ENCODE measurements around the gene ZNF76.

The ZNF76 gene

DNA sequence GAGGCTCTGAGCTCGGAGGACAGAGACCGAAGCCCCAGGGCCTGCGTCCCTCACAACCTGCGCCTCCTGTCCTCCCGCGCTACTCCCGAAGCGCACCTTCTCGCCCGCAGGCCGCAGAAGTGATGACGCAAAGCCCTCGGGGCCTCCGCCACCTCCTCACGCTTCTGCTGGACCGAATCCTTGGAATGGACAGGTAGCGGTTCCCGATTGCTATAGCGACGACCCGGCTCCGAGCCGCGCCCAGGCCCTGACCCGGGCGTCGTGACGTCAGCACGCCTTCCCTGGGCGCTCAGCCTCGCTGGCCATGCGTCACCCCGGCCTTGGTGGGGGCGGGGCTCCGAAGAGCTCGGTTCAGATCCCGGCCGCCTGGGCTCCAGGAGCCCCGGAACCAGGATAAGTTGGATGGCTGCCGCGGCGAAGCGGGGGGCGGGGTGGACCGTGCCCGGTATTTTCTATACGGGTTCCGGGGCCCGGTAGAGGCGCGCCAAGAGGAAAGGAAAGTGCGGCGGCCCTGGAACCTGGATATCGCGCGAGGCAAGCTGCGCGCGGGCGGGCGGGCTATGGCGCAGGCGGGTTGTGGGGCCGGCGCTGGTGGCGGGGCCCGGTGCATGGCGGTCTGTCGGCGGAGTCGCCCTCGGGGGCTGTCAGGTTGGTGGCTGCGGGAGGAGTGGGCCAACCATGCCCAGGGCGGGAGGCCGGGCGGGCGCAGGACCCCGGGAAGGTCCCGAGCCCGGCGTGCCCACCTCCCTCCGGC lies at the start of gene ZNF76:
Gene ZNF76, plus strand, starts transcription at position 542 of the 754 bp plus-strand sequence. CDS start 21,417 bp downstream, outside the sequence.
- peak; percentile 85 to 89 for DNase-seq

DNA sequence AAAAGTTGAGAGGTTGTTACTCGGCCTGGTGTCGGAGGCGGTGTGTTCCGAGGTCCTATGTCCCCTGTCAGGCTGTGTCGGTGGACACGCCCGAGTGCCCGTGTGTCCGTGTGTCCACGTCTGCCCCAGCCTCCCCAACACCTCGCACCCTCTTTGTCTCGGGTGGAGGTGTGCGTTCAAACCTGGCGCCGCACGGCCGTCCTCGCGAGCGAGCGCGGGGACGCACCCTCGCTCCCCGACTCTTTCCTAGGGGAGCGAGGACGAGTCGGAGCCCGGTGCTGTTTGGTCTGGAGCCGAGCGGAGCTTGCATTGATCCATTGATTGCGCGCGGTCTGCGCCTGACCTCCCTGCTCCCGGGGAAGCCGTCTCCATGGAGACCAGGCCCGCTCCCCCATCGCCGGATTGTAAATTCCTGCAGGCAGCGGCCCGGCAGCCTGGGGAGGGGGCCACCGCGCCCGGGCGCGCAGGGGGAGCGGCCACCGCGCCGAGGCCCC lies 46.2 kb upstream of the ZNF76 start:
- no peak for DNase-seq

DNA sequence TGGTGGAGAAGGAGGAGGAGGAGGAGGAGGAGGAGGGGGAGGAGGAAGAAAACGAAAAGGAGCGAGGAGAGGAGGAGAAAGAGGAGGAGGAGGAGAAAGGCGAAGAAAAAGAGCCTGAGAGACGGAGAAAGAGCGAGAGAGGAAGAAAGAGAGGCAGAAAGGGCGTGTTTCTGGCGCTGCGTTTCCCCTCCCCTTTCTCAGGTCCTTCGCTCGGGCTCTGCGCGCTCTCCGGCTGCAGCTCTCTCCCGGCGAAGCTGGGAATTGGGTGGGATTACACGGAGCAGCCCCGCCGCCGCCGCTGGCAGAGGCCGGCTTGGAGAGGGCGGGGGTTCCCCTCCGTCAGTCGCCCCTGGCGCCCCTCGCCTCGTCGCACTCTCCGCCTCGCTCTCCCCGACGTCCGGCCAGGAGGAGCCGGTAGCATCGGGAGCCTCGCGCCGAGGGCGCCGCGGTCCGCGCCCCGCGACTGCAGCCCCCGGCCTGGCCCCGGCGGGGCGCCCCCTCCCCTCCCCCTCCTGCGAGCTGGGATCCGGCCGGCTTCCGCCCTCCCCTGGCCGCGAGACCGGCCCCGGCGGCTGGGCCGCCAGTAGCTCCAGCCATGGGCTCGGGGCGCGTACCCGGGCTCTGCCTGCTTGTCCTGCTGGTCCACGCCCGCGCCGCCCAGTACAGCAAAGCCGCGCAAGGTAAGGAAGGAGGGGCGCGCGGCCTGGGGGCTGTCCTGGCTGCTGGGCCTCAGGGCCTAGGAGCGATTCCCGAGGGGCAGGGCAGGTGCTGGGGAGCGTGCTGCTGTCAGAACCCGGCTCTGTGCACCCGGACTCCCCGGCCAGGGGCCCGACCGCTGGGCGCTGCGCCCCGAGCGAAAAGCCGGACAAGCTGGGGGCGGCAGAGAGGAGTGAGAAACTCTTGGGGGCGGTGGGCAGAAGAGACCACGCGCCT lies 45.4 kb upstream of the ZNF76 start, which contains the start of gene SCUBE3:
Gene SCUBE3, plus strand, starts transcription at position 133 of the 933 bp plus-strand sequence. Its CDS starts 463 bp downstream, at position 596.
- no peak for DNase-seq

DNA sequence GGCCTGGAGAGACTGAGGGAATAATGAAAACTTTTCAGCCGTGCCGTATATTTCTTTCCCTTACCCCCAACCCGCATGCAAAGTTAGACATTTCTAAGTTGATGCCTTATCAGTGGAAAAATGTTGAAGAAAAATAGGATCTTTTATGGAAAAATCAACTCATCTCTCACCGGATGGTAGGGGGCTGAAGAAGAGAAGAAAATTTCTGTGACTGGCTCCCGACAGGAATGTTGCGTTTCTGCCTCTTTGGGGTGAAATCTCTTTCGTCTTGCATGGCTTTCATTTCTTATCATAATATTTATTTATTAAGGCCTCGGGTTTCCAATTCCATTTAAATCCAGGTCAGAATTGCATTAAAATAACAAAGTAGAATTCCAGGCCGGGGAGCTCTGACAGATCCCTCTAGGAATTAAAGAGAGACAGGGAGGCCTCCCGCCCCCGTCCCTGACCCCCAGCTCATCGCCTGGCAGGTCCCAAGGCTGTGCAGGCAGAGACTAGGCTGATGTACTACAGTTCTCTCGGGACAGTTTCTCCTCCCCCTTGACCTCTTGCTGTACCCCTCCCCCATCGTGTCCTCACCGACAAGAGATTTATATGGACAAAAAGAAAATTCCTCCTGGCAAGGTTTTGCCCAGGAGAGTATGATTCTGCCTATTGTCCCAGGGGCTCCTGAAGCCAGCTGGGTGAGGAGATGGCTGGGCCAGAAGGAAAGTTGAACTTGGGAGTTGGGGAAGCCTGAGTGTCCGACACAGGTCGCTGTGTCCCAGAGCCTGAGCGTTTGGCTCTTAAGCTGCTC lies 44.5 kb upstream of the ZNF76 start:
- DNase-seq, result no peak

DNA sequence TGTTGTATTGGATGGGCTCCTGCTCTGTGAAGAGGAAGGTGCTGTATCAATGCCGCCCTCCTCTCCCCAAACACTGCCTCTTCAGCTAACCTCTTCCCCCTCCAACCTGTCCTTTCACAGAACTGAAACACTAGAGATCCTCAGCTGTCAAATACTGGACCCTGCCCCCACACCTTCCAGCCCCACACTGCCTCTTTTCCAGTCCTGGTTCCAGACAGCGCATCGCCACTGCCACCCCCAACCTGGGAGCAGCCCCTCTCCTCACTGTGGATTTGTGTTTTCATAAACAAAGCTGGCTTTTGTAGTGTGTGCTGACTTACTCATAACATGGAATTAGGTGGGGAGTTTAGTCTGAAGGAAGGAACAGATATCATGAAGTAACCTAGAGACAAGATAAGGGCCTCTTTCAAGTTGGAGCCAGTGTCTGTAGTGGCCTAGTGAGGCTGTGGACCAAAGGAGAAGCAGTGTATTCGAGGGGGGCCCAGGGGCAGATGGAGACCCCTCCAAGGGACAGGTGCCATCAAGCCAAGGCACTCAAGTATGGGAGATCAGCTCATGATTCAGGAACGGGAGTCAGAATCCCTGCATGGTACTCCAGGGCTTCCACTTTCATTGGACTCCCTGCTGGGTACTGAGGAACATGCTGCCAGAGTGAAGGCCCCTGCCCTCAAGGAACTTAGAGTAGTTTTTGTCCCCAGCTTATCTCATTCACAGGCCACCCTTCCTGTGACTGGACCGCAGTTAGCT lies 43.7 kb upstream of the ZNF76 start:
- no peak for DNase-seq

DNA sequence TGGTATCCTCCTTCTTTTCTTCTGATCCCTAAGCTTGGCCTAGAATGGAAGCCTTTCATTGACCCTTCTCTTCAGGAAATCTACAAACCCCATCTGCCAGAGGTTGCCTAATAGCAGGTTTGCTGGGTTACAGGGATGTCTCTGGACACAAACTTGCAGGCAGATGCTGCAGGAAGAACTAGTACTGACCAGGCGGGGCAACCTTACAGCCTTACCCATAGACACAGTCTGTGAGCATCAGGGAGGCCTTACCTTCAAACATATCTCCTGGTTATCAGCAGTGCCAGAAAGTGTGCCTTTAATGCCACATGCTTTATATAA lies 43.2 kb upstream of the ZNF76 start:
- DNase-seq, result no peak

DNA sequence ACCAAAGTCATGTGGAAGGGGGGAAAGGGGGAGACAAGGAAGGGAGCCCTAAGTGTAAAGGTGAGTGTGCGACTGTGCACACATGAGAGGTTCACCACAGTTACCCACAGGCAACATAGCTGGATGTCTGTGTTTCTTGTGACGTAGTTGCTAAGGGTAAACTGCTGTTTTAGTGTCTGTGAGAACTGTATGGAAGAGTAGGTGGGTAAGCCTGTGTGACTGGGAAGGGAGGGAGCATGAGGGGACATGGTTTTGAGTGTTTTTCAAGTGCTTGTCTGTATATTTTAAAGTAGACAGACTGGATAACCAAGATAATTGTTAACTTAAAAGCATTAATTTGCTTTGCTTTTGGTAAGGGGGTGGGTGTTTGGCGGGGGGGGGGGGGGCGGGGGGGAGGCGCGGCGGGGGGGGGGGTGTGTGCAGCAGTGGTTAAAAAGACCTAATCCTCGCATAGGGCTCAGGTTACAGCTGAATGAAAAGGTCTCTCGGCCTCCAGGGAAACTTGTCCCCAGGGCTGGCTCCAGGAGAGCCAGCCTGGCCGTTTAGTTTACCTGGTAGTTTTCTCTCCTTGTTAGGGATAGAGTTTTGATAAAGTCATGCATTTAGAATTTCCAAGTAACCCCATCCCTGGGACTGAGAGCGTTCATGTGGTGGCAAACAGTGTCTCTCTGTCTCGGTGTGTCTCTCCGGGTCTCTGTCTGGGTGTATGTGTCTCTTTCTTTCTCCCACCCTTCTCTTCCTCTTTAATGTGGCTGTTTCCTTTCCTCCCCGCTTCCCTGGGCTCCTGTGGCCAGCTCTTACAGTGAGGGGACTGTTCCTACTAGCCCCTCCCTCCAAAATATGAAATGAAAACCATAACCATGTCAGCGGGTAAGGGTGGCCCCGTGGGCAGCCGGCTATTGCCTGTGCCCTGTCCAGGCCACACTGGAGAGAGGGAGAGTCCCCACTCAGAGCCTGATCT lies 42.4 kb upstream of the ZNF76 start:
- no peak for DNase-seq

DNA sequence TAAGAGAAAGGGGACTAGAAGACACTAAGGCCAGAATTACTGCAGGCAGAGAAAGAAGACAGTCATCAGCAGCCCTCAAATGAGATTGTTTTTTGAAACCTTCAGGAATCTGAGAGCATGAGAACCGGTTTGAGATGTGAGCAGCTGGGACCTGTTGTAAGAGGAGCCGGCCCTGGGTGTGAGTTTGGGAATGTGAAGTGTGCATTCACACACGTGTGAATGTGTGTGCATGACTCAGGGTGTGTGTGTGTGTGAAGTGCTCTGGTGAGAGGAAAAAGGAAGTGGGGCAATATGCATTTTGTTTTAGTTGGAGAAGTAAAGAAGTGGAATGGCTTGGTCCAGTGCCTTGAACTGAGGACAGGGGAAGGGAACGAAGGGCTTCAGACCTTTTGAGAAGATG lies 41.5 kb upstream of the ZNF76 start:
- DNase-seq, result no peak

DNA sequence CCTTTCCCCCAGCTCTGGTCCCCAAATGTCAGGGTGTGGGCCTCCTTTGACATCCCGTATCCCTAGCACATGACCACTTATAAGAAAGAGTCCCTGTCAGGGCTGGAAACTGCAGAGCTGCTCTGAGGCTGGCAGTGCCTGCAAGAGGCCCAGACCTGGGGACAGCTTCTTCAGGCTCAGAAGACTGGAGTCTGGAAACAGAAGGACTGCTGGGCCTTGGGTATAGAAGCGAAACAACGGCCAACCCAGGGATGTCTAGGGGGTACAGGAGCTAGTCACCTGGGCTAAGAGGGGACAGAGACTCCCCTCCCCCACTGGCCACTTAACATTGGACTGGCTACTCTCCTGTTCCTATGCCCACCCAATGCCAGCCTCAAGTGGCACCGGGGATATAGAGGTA lies 41.1 kb upstream of the ZNF76 start:
- no peak for DNase-seq

DNA sequence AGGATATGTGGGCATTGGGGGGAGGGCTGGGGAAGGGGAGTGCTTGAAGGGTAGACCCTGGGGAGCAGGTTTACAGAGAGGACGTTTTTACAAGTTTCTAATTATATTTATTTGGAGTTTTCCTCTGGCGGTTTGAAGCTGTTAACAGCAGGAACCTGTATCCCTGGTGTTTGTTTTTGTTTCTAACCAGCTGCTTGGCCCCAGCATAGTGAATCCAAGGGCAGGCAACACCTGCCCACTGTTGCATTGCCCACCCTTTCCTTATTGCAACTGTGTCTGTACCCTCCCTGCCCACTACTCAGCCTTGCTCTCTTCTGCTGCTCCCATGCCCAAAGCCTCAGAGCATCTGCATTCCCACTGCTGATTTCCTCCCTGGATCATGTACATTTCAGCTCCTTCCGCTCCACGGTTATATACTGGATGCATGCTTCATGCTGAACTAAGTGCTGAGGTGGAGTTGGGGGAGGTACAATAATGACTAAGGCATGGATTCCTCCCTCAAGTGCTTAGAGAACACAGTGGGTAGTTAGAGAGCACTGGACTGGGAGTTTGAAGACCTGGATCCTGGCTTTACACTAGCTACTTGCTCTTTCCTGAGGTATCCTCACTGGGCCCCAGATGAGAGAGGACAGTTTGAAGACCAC lies 39.7 kb upstream of the ZNF76 start:
- DNase-seq, result no peak

DNA sequence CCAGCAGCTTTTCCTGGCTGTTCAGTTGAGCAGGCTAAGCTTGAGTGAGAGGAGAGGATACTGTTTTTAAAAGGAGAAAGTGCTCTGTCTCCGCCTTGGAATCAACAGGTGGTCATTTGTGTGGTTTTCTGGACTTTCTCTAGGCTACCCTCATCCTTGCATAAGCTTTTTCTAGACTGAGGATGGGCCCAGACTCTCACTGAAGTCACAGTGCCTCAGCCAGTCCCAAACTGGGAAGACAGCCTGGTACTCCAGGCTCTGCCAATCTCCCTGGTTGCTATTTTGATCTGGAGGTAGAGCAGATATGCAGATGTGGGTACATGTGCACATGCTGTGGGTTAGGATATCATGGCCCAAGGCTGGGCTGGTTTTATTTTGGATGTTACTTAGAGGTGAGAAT lies 38.8 kb upstream of the ZNF76 start:
- DNase-seq, result no peak

DNA sequence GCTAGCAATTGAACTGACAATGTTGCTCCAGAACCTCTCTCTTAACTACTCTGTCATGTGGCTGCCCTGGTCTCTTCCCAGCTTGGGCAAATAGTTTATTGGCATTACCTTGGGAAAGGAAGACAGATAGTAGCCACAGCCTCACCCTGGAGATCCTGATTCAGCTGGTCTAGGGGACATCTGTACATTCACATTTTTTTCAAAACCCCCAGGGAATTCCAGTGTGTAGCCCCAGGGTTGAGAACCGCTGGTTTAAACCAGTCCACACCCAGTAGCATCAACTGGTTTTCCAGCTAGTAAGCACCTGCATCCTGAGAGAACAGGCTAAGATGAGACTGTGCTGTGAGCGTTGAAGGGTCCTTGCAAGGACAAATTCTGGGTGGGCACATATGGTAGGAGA lies 36.1 kb upstream of the ZNF76 start:
- no peak for DNase-seq

DNA sequence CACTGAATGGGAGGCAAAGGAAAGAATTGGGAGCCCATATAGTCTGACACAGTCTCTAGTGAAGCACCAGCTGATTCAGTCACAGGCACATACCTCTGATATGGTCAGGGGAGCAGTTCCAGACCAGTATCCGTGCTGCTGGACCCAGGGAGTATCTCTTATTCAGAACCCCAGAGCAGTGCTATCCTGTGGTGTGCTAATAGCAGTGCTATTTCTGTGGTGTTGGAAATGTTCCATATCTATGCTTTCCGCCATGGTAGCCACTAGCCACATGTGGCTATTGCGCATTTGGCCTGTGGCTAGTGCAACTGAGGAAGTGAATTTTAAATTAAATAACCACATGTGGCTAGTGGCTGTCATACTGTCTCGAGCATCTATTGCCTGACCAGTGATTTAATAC lies 34.8 kb upstream of the ZNF76 start:
- DNase-seq, result no peak

DNA sequence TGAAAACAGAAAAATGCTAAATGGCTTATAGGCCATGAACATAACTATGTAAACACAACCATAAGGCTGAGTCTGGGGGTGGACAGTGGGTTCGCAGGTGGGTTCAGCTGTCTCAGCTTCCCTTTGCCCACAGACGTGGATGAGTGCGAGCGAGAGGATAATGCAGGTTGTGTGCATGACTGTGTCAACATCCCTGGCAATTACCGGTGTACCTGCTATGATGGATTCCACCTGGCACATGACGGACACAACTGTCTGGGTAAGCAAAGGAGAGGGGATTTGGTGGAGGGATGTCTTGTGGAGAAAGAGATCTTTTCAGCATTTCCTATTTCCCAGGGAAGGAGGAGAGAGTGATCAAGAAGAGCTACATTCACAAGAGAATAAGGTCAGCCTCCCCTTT lies 31.1 kb upstream of the ZNF76 start:
- DNase-seq, result no peak

DNA sequence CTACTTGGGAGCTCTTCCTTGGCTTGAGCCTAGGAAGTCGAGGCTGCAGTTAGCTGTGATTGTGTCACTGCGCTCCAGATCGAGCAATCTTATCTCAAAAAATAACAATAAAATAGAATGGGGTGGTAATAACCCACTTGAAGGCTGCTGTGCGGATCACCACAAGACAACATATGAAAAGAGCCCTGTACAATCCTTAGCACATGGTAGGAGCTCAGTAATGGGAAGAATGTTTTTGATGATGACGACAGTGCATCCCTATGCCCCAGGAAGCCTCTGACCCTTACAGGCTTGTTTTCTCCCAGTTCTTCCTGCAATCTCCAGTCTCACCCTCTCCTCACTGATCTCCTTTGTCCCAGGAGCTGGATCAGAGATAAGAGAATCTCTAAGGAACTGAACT lies 30.2 kb upstream of the ZNF76 start:
- no peak for DNase-seq

DNA sequence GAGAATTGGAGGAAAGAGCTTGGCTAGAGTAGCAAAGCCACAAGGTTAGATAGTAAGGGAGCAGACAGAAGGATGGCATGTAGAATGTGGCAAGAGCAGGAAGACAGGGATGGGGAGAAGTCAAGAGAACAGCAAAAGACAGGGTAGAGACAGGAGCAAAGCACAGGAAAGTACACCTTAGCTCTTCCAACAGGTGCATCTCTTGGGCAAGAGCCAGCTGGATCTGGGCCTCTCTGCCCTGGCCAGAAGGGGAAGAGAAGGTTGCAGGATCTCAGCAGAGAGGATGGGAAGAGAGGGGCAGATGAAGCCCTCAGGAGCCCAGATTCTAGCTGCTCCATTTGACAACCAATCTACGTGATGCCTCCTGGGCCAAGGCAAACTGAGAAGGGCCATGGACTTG lies 29.0 kb upstream of the ZNF76 start:
- DNase-seq, result no peak

DNA sequence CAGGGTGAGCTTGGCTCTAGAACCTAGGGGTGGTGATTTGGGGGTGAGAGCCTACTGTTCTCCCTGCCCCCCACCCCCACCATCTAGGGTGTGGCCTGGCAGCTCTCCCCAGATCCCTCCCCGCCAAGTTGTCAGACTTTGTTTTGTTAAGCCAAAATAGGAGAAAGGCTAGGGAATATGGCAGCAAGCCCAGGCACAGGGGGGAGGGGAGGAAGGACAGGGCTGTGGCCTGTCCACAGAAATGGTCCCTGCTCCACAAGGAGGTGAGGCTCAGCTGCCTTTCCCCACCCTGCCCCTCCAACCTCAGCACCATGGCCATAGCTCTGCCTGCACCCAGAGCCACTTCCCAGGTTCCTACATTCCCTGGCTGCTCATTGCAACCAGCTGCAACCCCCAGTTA lies 28.6 kb upstream of the ZNF76 start:
- DNase-seq, result no peak

DNA sequence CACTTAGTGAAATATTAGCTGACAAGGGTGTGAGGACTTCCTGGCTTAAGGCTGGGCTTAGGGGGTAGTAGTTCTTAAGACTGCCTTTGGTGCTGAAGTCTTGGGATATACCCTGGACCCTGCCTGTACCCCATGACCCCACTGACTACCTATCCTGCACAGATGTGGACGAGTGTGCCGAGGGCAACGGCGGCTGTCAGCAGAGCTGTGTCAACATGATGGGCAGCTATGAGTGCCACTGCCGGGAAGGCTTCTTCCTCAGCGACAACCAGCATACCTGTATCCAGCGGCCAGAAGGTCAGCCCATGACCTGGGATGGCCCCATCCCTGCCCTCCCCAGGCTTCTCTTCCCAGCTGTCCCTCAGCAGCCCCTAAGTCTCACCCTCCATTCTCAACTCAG lies 28.0 kb upstream of the ZNF76 start:
- no peak for DNase-seq

DNA sequence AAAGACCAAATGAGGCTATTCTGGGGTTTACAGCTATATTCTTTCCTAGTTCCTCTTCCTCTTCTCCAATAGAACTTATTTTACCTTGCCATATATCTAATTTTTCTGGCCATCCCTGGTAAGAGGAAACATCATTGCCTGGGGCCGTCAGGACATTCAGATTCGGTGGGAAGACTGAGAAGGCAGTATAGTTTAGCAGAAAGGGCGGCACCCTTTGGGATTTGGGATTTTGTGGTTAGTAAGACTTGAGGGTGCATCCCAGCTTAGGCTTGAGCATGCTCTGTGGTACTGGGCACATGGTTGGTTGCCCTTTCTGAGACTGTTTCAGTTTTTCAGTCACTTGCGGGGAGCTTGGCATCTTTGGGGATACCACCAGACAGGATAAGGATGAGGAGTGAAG lies 24.6 kb upstream of the ZNF76 start:
- no peak for DNase-seq

DNA sequence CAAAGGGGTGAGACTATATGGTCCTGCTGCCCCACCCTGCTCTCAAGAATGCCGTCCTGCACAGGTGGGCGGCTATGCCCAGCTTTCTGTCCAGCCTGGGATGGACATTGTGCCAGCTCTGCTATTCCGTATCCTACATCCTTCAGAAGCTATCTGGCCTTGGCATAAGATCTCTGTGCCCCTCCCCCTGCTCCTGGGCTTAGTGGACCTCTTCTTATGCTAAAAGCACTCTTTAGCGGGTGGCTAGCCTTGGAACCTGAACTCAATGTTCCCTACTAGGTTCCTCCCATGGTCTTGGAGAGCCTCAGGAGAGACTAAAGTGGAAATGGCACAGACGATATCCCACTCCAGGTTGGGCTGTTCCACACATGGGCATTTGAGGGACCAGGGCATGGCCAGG lies 23.3 kb upstream of the ZNF76 start:
- no peak for DNase-seq

DNA sequence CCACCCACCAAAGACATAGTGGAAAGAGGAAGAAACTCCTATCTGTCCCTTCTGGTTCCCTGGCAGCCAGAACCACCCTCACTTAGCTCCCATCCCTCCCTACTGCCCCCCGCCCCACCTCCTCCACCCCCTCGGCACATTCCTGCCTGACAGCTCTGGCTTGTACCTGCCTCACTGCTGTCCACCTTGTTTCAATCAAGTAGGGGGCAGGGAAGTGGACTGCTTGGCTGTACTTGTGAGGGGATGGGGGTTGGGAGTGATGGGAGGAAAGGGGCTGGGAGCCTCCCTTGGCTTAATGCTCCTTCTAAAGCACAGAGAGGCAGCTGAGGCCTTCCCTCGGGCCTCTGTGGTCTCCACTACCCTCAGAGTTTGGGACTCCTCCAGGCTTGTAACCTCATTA lies 22.1 kb upstream of the ZNF76 start:
- DNase-seq, result no peak
